Stomach (tissue), 9 donors: ENCODE measurements around the gene AARS1. TPM values are rescaled to one million over a fixed set of nuclear protein-coding genes. Genes with fewer than 3 reads are reported as not detected.
"Not testable (repeated sequence)": the region's sequence is repeated elsewhere in the genome, so short reads cannot be mapped to it uniquely, and the experiment has no call there.

Experiments
- DNase-seq, 2 donors: peaks; one replicate each; pipeline versions ENCODE4 v3.0.0 to v3.0.0-alpha.2; 2013 to 2019
- H3K27ac ChIP-seq, 5 donors: fragments of 200-600 bp in 4 of 5; sonication (generic) in 4 of 5; one replicate each; pipeline ENCODE4 v1.5.1; 2013 to 2019; ENCODE audit warnings: mild to moderate bottlenecking in 1 of 5, moderate library complexity in 1 of 5
- H3K27me3 ChIP-seq, 3 donors: fragments of 200-600 bp; sonication (generic); one replicate each; pipeline ENCODE4 v1.5.1; 2017 to 2019; ENCODE audit warnings: mixed run types in 1 of 3
- H3K36me3 ChIP-seq, 4 donors: fragments of 200-600 bp; sonication (generic); 1 replicate in 3 of 4; 2 replicates in 1 of 4; pipeline ENCODE4 v1.5.1; 2016 to 2019
- H3K4me1 ChIP-seq, 4 donors: fragments of 200-600 bp; sonication (generic); one replicate each; pipeline ENCODE4 v1.5.1; 2016 to 2019
- H3K4me3 ChIP-seq, 4 donors: fragments of 200-600 bp; sonication (generic) in 3 of 4; one replicate each; pipeline ENCODE4 v1.5.1; 2016 to 2019; ENCODE audit warnings: mild to moderate bottlenecking in 1 of 4
- H3K9me3 ChIP-seq, 4 donors: fragments of 200-600 bp; sonication (generic); one replicate each; pipeline ENCODE4 v1.5.1; 2016 to 2019
- CTCF ChIP-seq, 7 experiments: fragments of 450-650 bp in 4 of 7; fragments of 200-600 bp in 3 of 7; sonication (generic) in 3 of 7; IDR thresholded peaks; one replicate each; pipeline ENCODE4 v1.5.1; 2016 to 2019; ENCODE audit warnings: antibody characterized with exemption in 7 of 7, control low read depth in 2 of 7, mild to moderate bottlenecking in 1 of 7
- EP300 ChIP-seq: sonication (generic); formaldehyde crosslinking; IDR thresholded peaks from one replicate; pipeline ENCODE4 v1.6.1; 2017; ENCODE audit warnings: antibody characterized with exemption
- POLR2A ChIP-seq, 4 donors: fragments of 450-650 bp; IDR thresholded peaks; one replicate each; pipeline ENCODE4 v1.6.1; 2016; ENCODE audit warnings: antibody characterized with exemption in 4 of 4, control low read depth in 2 of 4, mild to moderate bottlenecking in 1 of 4, moderate library complexity in 1 of 4
- POLR2AphosphoS5 ChIP-seq, 3 donors: sonication (generic); formaldehyde crosslinking; IDR thresholded peaks; one replicate each; pipeline ENCODE4 v1.6.1; 2016; ENCODE audit warnings: antibody characterized with exemption in 3 of 3
- WGBS, 5 donors: extraction: QIAGEN DNeasy Blood & Tissue Kit in 3 of 5; methylation state at CpG; one replicate each; pipeline versions ENCODE4 v1.1.5 to v1.1.7; 2013 to 2018; 5-methylcytosine and 5-hydroxymethylcytosine counted together
- intact Hi-C: fragments of 100-400 bp; cut with DNase I; formaldehyde crosslinking; loops from one replicate; pipeline ENCODE4 v1.15.1; 2023; ENCODE audit warnings: low total_unique reads
- polyA plus RNA-seq, 3 donors: library from polyadenylated mRNA; stranded (reverse); fragments of 200-250 nt; gene quantifications; one replicate each; pipeline ENCODE4 v1.2.3, GENCODE V29; 2013
- total RNA-seq, 5 donors: library from RNA; depleted of rRNA; stranded (reverse); fragments of >200 nt; gene quantifications; one replicate each; pipeline versions ENCODE4 v1.1.0 to v1.2.3, GENCODE V29; 2014 to 2016
- donor health status: healthy with polysubstance abuse.
- donor health status: Bipolar disorder and iron deficiency.
- donor health status: healthy.

Gene AARS1
- total and polyA plus RNA-seq, 8 donors: 26.7 to 143 (median 49.4) TPM

GRCh38 chr16:70331091-70331490 lies 41.8 kb upstream of the AARS1 start:
- H3K27ac ChIP-seq: no peak overlapping the region
- DNase-seq: no peak
- 88 to 92% (median 89%) methylated on average over 1 of the region's 1 CpG for WGBS, 5 donors
- no peaks in the 10 kb centered on the region for H3K9me3 ChIP-seq
- peaks cover 0 to 6% (median 1%) of the 10 kb centered on the region in 4 donors for H3K4me1 ChIP-seq
- H3K27me3 ChIP-seq: no peaks in the 10 kb centered on the region
- peaks cover 47 to 96% (median 95%) of the 10 kb centered on the region in 4 donors for H3K36me3 ChIP-seq
- intact Hi-C loops: no loop called here
- H3K4me3 ChIP-seq: no peak overlapping the region
- TF ChIP-seq POLR2AphosphoS5 (IDR thresholded peaks at IDR 0.05) (no peak), EP300 (no peak), POLR2A (IDR thresholded peaks at IDR 0.05) (no peak)

GRCh38 chr16:70324998-70325747 lies 35.9 kb upstream of the AARS1 start:
- 87 to 93% (median 90%) methylated on average over 7 of the region's 7 CpGs for WGBS, 5 donors
- intact Hi-C loops: no loop called here
- no peak for DNase-seq
- Histone ChIP-seq H3K9me3 (no peaks in the 10 kb centered on the region), H3K36me3 (peaks cover 32 to 100% (median 98%) of the 10 kb centered on the region in 4 donors), H3K27ac (no peak overlapping the region), H3K27me3 (no peaks in the 10 kb centered on the region), H3K4me3 (no peak overlapping the region), H3K4me1 (no peaks in the 10 kb centered on the region)
- TF ChIP-seq CTCF (IDR thresholded peaks at IDR 0.05) (no peak), POLR2AphosphoS5 (IDR thresholded peaks at IDR 0.05) (no peak), EP300 (no peak), POLR2A (IDR thresholded peaks at IDR 0.05) (no peak)

- intact Hi-C loops: no loop called here
- no peaks in the 10 kb centered on the region for H3K27me3 ChIP-seq
- H3K9me3 ChIP-seq: no peaks in the 10 kb centered on the region
- H3K27ac ChIP-seq: no peak overlapping the region
- H3K36me3 ChIP-seq: peaks cover 41 to 100% (median 100%) of the 10 kb centered on the region in 4 donors
- H3K4me1 ChIP-seq: no peaks in the 10 kb centered on the region
- TF ChIP-seq POLR2A (IDR thresholded peaks at IDR 0.05) (no peak), EP300 (no peak), CTCF (IDR thresholded peaks at IDR 0.05) (no peak), POLR2AphosphoS5 (IDR thresholded peaks at IDR 0.05) (no peak)
- no peak overlapping the region for H3K4me3 ChIP-seq
- WGBS, 5 donors: 94 to 99% (median 97%) methylated on average over 5 of the region's 5 CpGs
- no peak for DNase-seq
Measured at GRCh38 chr16:70320121-70320520, 30.8 kb upstream of the AARS1 start.

GRCh38 chr16:70307726-70308125 lies 18.4 kb upstream of the AARS1 start:
- H3K36me3 ChIP-seq: peaks cover 4 to 24% (median 13%) of the 10 kb centered on the region in 4 donors
- H3K4me1 ChIP-seq: peaks cover 0 to 28% (median 11%) of the 10 kb centered on the region in 4 donors
- H3K27me3 ChIP-seq, H3K4me3 ChIP-seq, intact Hi-C loops, H3K9me3 ChIP-seq, DNase-seq, H3K27ac ChIP-seq: not testable (repeated sequence)
- 93 to 97% (median 94%) methylated on average over 2 of the region's 2 CpGs for WGBS, 5 donors

GRCh38 chr16:70306880-70307279 lies 17.6 kb upstream of the AARS1 start:
- Histone ChIP-seq H3K9me3 (no peaks in the 10 kb centered on the region), H3K36me3 (peaks cover 3 to 22% (median 16%) of the 10 kb centered on the region in 4 donors), H3K4me1 (peaks cover 0 to 36% (median 11%) of the 10 kb centered on the region in 4 donors), H3K27me3 (no peaks in the 10 kb centered on the region), H3K4me3 (no peak overlapping the region), H3K27ac (no peak overlapping the region)
- no peak for DNase-seq
- 92 to 98% (median 95%) methylated on average over 2 of the region's 2 CpGs for WGBS, 5 donors
- intact Hi-C loops: no loop called here
- TF ChIP-seq POLR2A (IDR thresholded peaks at IDR 0.05) (no peak), CTCF (IDR thresholded peaks at IDR 0.05) (no peak), POLR2AphosphoS5 (IDR thresholded peaks at IDR 0.05) (no peak), EP300 (no peak)
